ENCODE measurements around the gene LRIG1.

LRIG1 gene

GRCh38 chr3:66490214-66490613, 10.6 kb downstream of the LRIG1 start:
- no peaks in the 10 kb centered on the region for H3K36me3 ChIP-seq (ENCODE audit: insufficient read depth)
- H3K4me2 ChIP-seq: peak overlapping the region; percentile 99
- H3K79me2 ChIP-seq (ENCODE audit: insufficient read depth, low read depth): peaks cover 100% of the 10 kb centered on the region
- H3K4me3 ChIP-seq (IDR thresholded peaks at IDR 0.05; ENCODE audit: insufficient read depth, low read depth, low read length): no peak overlapping the region
- peak overlapping the region; percentile 49; the same call in 1 of the 2 replicates for H3K9ac ChIP-seq
- no peak overlapping the region for H2AFZ ChIP-seq (ENCODE audit: low read depth)
- no peak for TF ChIP-seq CTCF (conservative IDR thresholded peaks at IDR 0.05; ENCODE audit: low read depth, low read length)
- peaks cover 99% of the 10 kb centered on the region for H3K4me1 ChIP-seq (ENCODE audit: low read depth, poor library complexity, severe bottlenecking)
- peak overlapping the region; percentile 82 for H3K27ac ChIP-seq
- H3K27me3 ChIP-seq (ENCODE audit: insufficient read depth, low read depth): no peaks in the 10 kb centered on the region
- H4K20me1 ChIP-seq (ENCODE audit: insufficient read depth): no peaks in the 10 kb centered on the region

- Histone ChIP-seq H3K4me1 (ENCODE audit: low read depth, poor library complexity, severe bottlenecking) (peaks cover 100% of the 10 kb centered on the region), H3K79me2 (ENCODE audit: insufficient read depth, low read depth) (peaks cover 100% of the 10 kb centered on the region)
Measured at GRCh38 chr3:66489581-66489980, 11.2 kb downstream of the LRIG1 start.

GRCh38 chr3:66489115-66489514, 11.7 kb downstream of the LRIG1 start:
- Histone ChIP-seq H3K27me3 (ENCODE audit: insufficient read depth, low read depth) (no peaks in the 10 kb centered on the region), H2AFZ (ENCODE audit: low read depth) (no peak overlapping the region), H4K20me1 (ENCODE audit: insufficient read depth) (no peaks in the 10 kb centered on the region), H3K9ac (no peak overlapping the region), H3K36me3 (ENCODE audit: insufficient read depth) (no peaks in the 10 kb centered on the region), H3K4me2 (peak overlapping the region; percentile 99), H3K4me3 (IDR thresholded peaks at IDR 0.05; ENCODE audit: insufficient read depth, low read depth, low read length) (no peak overlapping the region), H3K27ac (peak overlapping the region; percentile 82), H3K4me1 (ENCODE audit: low read depth, poor library complexity, severe bottlenecking) (peaks cover 100% of the 10 kb centered on the region), H3K79me2 (ENCODE audit: insufficient read depth, low read depth) (peaks cover 100% of the 10 kb centered on the region)
- no peak for TF ChIP-seq CTCF (conservative IDR thresholded peaks at IDR 0.05; ENCODE audit: low read depth, low read length)

More at GRCh38 chr3:66489581-66489980, 11.2 kb downstream of the LRIG1 start:
- Histone ChIP-seq H3K4me3 (IDR thresholded peaks at IDR 0.05; ENCODE audit: insufficient read depth, low read depth, low read length) (no peak overlapping the region), H4K20me1 (ENCODE audit: insufficient read depth) (no peaks in the 10 kb centered on the region), H3K4me2 (peak overlapping the region; percentile 99), H3K36me3 (ENCODE audit: insufficient read depth) (no peaks in the 10 kb centered on the region), H3K27ac (peak overlapping the region; percentile 82), H3K9ac (peak overlapping the region; percentile 25; the same call in 1 of the 2 replicates), H2AFZ (ENCODE audit: low read depth) (no peak overlapping the region), H3K27me3 (ENCODE audit: insufficient read depth, low read depth) (no peaks in the 10 kb centered on the region)
- no peak for TF ChIP-seq CTCF (conservative IDR thresholded peaks at IDR 0.05; ENCODE audit: low read depth, low read length)

- Histone ChIP-seq H3K4me1 (ENCODE audit: low read depth, poor library complexity, severe bottlenecking) (peaks cover 98% of the 10 kb centered on the region), H3K4me2 (peak overlapping the region; percentile 99)
Measured at GRCh38 chr3:66488492-66488891, 12.3 kb downstream of the LRIG1 start.

More at GRCh38 chr3:66488492-66488891, 12.3 kb downstream of the LRIG1 start:
- Histone ChIP-seq H2AFZ (ENCODE audit: low read depth) (no peak overlapping the region), H3K27me3 (ENCODE audit: insufficient read depth, low read depth) (no peaks in the 10 kb centered on the region), H3K36me3 (ENCODE audit: insufficient read depth) (no peaks in the 10 kb centered on the region), H3K27ac (peak overlapping the region; percentile 82), H3K9ac (no peak overlapping the region), H3K4me3 (IDR thresholded peaks at IDR 0.05; ENCODE audit: insufficient read depth, low read depth, low read length) (no peak overlapping the region), H3K79me2 (ENCODE audit: insufficient read depth, low read depth) (peaks cover 100% of the 10 kb centered on the region), H4K20me1 (ENCODE audit: insufficient read depth) (no peaks in the 10 kb centered on the region)
- TF ChIP-seq CTCF (conservative IDR thresholded peaks at IDR 0.05; ENCODE audit: low read depth, low read length): no peak

Data from KMS-11 (cell line).